ENCODE data around the gene ADGRF5. TPM values are rescaled to one million over a fixed set of nuclear protein-coding genes. Genes with fewer than 3 reads are reported as not detected.

ADGRF5 gene
- total and polyA plus RNA-seq, 10 of the 15 experiments (the other 5 are each of a cell fraction or from before 2014, with no cell fraction given) = 0.01 to 0.13 TPM; not detected in 8

DNA sequence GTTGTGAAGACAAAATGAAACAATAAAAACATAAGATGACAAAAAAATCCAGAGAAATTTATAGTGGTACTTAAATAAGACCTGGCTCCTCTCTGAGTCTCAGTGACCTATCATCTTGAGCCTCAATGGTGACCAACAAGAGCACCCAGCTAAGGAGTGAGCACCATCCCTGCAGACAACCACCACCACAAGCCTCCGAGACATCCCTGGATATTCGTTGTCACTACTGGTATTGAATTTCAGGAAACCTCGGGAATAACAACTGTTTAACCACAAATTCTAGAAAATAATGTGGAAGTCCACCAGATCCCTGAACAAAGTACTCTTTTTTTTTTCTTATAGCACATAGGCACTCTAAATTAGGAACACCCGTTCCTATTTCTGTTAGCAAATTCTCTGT lies 32.2 kb upstream of the ADGRF5 start:
- no peaks in the 10 kb centered on the region for H4K20me1 ChIP-seq (ENCODE audit: control insufficient read depth, insufficient read depth)
- no peak for DNase-seq (ENCODE audit: low read depth, low spot score)
- ChIA-PET SMC1A (ENCODE audit: uncharacterized antibody, unreplicated experiment) (no interaction called here), POLR2A (no interaction called here), CTCF (no interaction called here), RAD21 (ENCODE audit: unreplicated experiment) (no interaction called here)
- in situ Hi-C loops (cut with MboI) (no loop called here), intact Hi-C loops (cut with micrococcal nuclease; ENCODE audit: unreplicated experiment) (no loop called here)
- H3K9me3 ChIP-seq (replicated peaks; ENCODE audit: control insufficient read depth, insufficient read depth, low read length) = no peaks in the 10 kb centered on the region
- H3K79me2 ChIP-seq (ENCODE audit: control insufficient read depth, insufficient read depth, low read length) = no peaks in the 10 kb centered on the region
- H2AFZ ChIP-seq (ENCODE audit: control insufficient read depth, low read depth, low read length) = no peak overlapping the region
- no peak overlapping the region for H3K9ac ChIP-seq (ENCODE audit: control insufficient read depth, insufficient read depth, low read length)
- H3K27me3 ChIP-seq (replicated peaks in 1 of 2; ENCODE audit: control insufficient read depth in 2 of 2, insufficient read depth in 2 of 2, low read length in 1 of 2) = peaks cover 0 to 2% of the 10 kb centered on the region in 2 experiments; a peak in 1 of 4 replicates
- no peak overlapping the region for H3K4me3 ChIP-seq
- H3K4me1 ChIP-seq (ENCODE audit: control insufficient read depth, insufficient read depth, low read length) = no peaks in the 10 kb centered on the region
- no peak overlapping the region for H3K27ac ChIP-seq (ENCODE audit: control insufficient read depth, insufficient read depth)
- no TSS peak for BruUV-seq (replicated peaks)
- no peak for FAIRE-seq
- ATAC-seq = no peak
- H3K4me2 ChIP-seq (ENCODE audit: control insufficient read depth, insufficient read depth) = no peak overlapping the region
- 28% methylated on average over 4 of the region's 4 CpGs for WGBS (ENCODE audit: insufficient coverage, insufficient replicate concordance, low lambda C conversion rate, missing lambda C conversion rate)
- H3K36me3 ChIP-seq (ENCODE audit: control insufficient read depth in 2 of 2, insufficient read depth in 2 of 2, low read length in 1 of 2) = no peaks in the 10 kb centered on the region
- TF ChIP-seq, protein P1, sequence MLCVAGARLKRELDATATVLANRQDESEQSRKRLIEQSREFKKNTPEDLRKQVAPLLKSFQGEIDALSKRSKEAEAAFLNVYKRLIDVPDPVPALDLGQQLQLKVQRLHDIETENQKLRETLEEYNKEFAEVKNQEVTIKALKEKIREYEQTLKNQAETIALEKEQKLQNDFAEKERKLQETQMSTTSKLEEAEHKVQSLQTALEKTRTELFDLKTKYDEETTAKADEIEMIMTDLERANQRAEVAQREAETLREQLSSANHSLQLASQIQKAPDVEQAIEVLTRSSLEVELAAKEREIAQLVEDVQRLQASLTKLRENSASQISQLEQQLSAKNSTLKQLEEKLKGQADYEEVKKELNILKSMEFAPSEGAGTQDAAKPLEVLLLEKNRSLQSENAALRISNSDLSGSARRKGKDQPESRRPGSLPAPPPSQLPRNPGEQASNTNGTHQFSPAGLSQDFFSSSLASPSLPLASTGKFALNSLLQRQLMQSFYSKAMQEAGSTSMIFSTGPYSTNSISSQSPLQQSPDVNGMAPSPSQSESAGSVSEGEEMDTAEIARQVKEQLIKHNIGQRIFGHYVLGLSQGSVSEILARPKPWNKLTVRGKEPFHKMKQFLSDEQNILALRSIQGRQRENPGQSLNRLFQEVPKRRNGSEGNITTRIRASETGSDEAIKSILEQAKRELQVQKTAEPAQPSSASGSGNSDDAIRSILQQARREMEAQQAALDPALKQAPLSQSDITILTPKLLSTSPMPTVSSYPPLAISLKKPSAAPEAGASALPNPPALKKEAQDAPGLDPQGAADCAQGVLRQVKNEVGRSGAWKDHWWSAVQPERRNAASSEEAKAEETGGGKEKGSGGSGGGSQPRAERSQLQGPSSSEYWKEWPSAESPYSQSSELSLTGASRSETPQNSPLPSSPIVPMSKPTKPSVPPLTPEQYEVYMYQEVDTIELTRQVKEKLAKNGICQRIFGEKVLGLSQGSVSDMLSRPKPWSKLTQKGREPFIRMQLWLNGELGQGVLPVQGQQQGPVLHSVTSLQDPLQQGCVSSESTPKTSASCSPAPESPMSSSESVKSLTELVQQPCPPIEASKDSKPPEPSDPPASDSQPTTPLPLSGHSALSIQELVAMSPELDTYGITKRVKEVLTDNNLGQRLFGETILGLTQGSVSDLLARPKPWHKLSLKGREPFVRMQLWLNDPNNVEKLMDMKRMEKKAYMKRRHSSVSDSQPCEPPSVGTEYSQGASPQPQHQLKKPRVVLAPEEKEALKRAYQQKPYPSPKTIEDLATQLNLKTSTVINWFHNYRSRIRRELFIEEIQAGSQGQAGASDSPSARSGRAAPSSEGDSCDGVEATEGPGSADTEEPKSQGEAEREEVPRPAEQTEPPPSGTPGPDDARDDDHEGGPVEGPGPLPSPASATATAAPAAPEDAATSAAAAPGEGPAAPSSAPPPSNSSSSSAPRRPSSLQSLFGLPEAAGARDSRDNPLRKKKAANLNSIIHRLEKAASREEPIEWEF (IDR thresholded peaks at IDR 0.05; ENCODE audit: insufficient replicate concordance, low read depth, low read length) = no peak
- TF ChIP-seq, protein P2, sequence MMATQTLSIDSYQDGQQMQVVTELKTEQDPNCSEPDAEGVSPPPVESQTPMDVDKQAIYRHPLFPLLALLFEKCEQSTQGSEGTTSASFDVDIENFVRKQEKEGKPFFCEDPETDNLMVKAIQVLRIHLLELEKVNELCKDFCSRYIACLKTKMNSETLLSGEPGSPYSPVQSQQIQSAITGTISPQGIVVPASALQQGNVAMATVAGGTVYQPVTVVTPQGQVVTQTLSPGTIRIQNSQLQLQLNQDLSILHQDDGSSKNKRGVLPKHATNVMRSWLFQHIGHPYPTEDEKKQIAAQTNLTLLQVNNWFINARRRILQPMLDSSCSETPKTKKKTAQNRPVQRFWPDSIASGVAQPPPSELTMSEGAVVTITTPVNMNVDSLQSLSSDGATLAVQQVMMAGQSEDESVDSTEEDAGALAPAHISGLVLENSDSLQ (IDR thresholded peaks at IDR 0.05) = no peak
- no peak for TF ChIP-seq ZNF384 (IDR thresholded peaks at IDR 0.05; ENCODE audit: borderline replicate concordance, low read depth, low read length)
- TF ChIP-seq, protein P3, sequence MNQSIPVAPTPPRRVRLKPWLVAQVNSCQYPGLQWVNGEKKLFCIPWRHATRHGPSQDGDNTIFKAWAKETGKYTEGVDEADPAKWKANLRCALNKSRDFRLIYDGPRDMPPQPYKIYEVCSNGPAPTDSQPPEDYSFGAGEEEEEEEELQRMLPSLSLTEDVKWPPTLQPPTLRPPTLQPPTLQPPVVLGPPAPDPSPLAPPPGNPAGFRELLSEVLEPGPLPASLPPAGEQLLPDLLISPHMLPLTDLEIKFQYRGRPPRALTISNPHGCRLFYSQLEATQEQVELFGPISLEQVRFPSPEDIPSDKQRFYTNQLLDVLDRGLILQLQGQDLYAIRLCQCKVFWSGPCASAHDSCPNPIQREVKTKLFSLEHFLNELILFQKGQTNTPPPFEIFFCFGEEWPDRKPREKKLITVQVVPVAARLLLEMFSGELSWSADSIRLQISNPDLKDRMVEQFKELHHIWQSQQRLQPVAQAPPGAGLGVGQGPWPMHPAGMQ (IDR thresholded peaks at IDR 0.05; ENCODE audit: borderline replicate concordance) = no peak
- no peak for TF ChIP-seq NFXL1 (IDR thresholded peaks at IDR 0.05; ENCODE audit: borderline replicate concordance)
- TF ChIP-seq, protein P4, sequence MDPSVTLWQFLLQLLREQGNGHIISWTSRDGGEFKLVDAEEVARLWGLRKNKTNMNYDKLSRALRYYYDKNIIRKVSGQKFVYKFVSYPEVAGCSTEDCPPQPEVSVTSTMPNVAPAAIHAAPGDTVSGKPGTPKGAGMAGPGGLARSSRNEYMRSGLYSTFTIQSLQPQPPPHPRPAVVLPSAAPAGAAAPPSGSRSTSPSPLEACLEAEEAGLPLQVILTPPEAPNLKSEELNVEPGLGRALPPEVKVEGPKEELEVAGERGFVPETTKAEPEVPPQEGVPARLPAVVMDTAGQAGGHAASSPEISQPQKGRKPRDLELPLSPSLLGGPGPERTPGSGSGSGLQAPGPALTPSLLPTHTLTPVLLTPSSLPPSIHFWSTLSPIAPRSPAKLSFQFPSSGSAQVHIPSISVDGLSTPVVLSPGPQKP (IDR thresholded peaks at IDR 0.05; ENCODE audit: low read depth, low read length) = no peak
- no peak for TF ChIP-seq CHD1 (IDR thresholded peaks at IDR 0.05; ENCODE audit: low read depth, low read length)
- TF ChIP-seq SMAD5 (IDR thresholded peaks at IDR 0.05; ENCODE audit: low read depth) = no peak
- TF ChIP-seq NFYA (IDR thresholded peaks at IDR 0.05; ENCODE audit: borderline replicate concordance, low read depth, low read length) = no peak
- TF ChIP-seq SREBF2 (IDR thresholded peaks at IDR 0.05; ENCODE audit: low read length) = no peak
- TF ChIP-seq SMARCA5 (IDR thresholded peaks at IDR 0.05) = no peak
- TF ChIP-seq KAT2A (conservative IDR thresholded peaks at IDR 0.05; ENCODE audit: control insufficient read depth, low read depth, low read length) = no peak
- TF ChIP-seq, protein P5, sequence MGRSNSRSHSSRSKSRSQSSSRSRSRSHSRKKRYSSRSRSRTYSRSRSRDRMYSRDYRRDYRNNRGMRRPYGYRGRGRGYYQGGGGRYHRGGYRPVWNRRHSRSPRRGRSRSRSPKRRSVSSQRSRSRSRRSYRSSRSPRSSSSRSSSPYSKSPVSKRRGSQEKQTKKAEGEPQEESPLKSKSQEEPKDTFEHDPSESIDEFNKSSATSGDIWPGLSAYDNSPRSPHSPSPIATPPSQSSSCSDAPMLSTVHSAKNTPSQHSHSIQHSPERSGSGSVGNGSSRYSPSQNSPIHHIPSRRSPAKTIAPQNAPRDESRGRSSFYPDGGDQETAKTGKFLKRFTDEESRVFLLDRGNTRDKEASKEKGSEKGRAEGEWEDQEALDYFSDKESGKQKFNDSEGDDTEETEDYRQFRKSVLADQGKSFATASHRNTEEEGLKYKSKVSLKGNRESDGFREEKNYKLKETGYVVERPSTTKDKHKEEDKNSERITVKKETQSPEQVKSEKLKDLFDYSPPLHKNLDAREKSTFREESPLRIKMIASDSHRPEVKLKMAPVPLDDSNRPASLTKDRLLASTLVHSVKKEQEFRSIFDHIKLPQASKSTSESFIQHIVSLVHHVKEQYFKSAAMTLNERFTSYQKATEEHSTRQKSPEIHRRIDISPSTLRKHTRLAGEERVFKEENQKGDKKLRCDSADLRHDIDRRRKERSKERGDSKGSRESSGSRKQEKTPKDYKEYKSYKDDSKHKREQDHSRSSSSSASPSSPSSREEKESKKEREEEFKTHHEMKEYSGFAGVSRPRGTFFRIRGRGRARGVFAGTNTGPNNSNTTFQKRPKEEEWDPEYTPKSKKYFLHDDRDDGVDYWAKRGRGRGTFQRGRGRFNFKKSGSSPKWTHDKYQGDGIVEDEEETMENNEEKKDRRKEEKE (IDR thresholded peaks at IDR 0.05) = no peak

All from GM12878 (cell line).